H54 (cell line): ENCODE results near the gene GNAT3.

Experiments
- DNase-seq: peaks from one replicate; pipeline ENCODE4 v3.0.0; 2011; ENCODE audit warnings: low spot score, mixed read lengths; ENCODE audit not compliant: insufficient read length
- FAIRE-seq: peaks from 3 replicates; lab custom pipeline; 2011; peaks lifted over from hg19 to GRCh38; lab: Jason Lieb, UNC
- POLR2A ChIP-seq: IDR thresholded peaks from 2 replicates; pipeline ENCODE4 v1.6.1; 2011; ENCODE audit warnings: low read depth, mild to moderate bottlenecking, low read length

Gene GNAT3

GRCh38 chr7:80435521-80435920 is 76.3 kb downstream of the GNAT3 start:
- TF ChIP-seq POLR2A, result no peak
- DNase-seq (no peak), FAIRE-seq (no peak)

GRCh38 chr7:80434047-80434446 is 77.8 kb downstream of the GNAT3 start:
- no peak for DNase-seq
- TF ChIP-seq POLR2A, result no peak
- FAIRE-seq, result no peak

- DNase-seq (no peak), FAIRE-seq (no peak)
- no peak for TF ChIP-seq POLR2A
Observed at GRCh38 chr7:80432166-80432565, 79.7 kb downstream of the GNAT3 start.

- TF ChIP-seq POLR2A, result no peak
- no peak for DNase-seq
- no peak for FAIRE-seq
Observed at GRCh38 chr7:80429181-80429580, 82.7 kb downstream of the GNAT3 start.

- DNase-seq, result peak; percentile 6
- FAIRE-seq, result peak; percentile 95
- TF ChIP-seq POLR2A, result no peak
Observed at GRCh38 chr7:80428161-80429054, 83.5 kb downstream of the GNAT3 start.

- DNase-seq (no peak), FAIRE-seq (no peak)
- TF ChIP-seq POLR2A, result no peak
Observed at GRCh38 chr7:80427218-80427617, 84.6 kb downstream of the GNAT3 start.

- no peak for TF ChIP-seq POLR2A
- no peak for DNase-seq
- no peak for FAIRE-seq
Observed at GRCh38 chr7:80420876-80421275, 91.0 kb downstream of the GNAT3 start.

GRCh38 chr7:80417211-80417793 is 94.6 kb downstream of the GNAT3 start:
- FAIRE-seq (no peak), DNase-seq (no peak)
- no peak for TF ChIP-seq POLR2A

GRCh38 chr7:80415522-80415921 is 96.3 kb downstream of the GNAT3 start:
- DNase-seq (no peak), FAIRE-seq (no peak)
- TF ChIP-seq POLR2A, result no peak

GRCh38 chr7:80415114-80415513 is 96.8 kb downstream of the GNAT3 start:
- no peak for TF ChIP-seq POLR2A
- DNase-seq, result no peak
- FAIRE-seq, result no peak

- TF ChIP-seq POLR2A, result no peak
- FAIRE-seq, result peak; percentile 23
Observed at GRCh38 chr7:80414331-80414730, 97.5 kb downstream of the GNAT3 start.

GRCh38 chr7:80413383-80413945 is 98.4 kb downstream of the GNAT3 start:
- DNase-seq, result no peak
- TF ChIP-seq POLR2A, result no peak
- no peak for FAIRE-seq

More at GRCh38 chr7:80414331-80414730, 97.5 kb downstream of the GNAT3 start:
- DNase-seq, result no peak

- TF ChIP-seq POLR2A, result no peak
- no peak for FAIRE-seq
- no peak for DNase-seq
Observed at GRCh38 chr7:80412842-80413241, 99.0 kb downstream of the GNAT3 start.

- DNase-seq (no peak), FAIRE-seq (no peak)
- TF ChIP-seq POLR2A, result no peak
Observed at GRCh38 chr7:80411621-80412020, 100.2 kb downstream of the GNAT3 start.
